ENCODE measurements around the gene HAGH. TPM values are rescaled to one million over a fixed set of nuclear protein-coding genes. Genes with fewer than 3 reads are reported as not detected.

The HAGH gene
- total and polyA plus RNA-seq, 10 of the 15 experiments (the other 5 are each of a cell fraction or from before 2014, with no cell fraction given), result 2.0 to 50.1 (median 22.4) TPM

- Histone ChIP-seq H2AFZ (ENCODE audit: control insufficient read depth, low read depth, low read length) (no peak overlapping the region), H3K36me3 (ENCODE audit: control insufficient read depth in 2 of 2, insufficient read depth in 2 of 2, low read length in 1 of 2) (peaks cover 0 to 1% of the 10 kb centered on the region in 2 experiments; a peak in 3 of 4 replicates), H3K4me1 (ENCODE audit: control insufficient read depth, insufficient read depth, low read length) (no peaks in the 10 kb centered on the region), H3K4me2 (ENCODE audit: control insufficient read depth, insufficient read depth) (no peak overlapping the region), H4K20me1 (ENCODE audit: control insufficient read depth, insufficient read depth) (no peaks in the 10 kb centered on the region), H3K27ac (ENCODE audit: control insufficient read depth, insufficient read depth) (no peak overlapping the region), H3K27me3 (replicated peaks in 1 of 2; ENCODE audit: control insufficient read depth in 2 of 2, insufficient read depth in 2 of 2, low read length in 1 of 2) (no peaks in the 10 kb centered on the region), H3K79me2 (ENCODE audit: control insufficient read depth, insufficient read depth, low read length) (no peaks in the 10 kb centered on the region), H3K9me3 (replicated peaks; ENCODE audit: control insufficient read depth, insufficient read depth, low read length) (no peaks in the 10 kb centered on the region; the same call in 2 of the 3 replicates), H3K4me3 (no peak overlapping the region), H3K9ac (ENCODE audit: control insufficient read depth, insufficient read depth, low read length) (no peak overlapping the region)
- TF ChIP-seq TCF3 (IDR thresholded peaks at IDR 0.05; ENCODE audit: borderline replicate concordance, insufficient read depth, low read depth, low read length) (no peak), WRNIP1 (IDR thresholded peaks at IDR 0.05; ENCODE audit: borderline replicate concordance, low read depth, low read length) (no peak), RFX5 (IDR thresholded peaks at IDR 0.05; ENCODE audit: low read depth, low read length) (no peak), HDGF (IDR thresholded peaks at IDR 0.05) (no peak), RELB (IDR thresholded peaks at IDR 0.05; ENCODE audit: low read depth) (no peak), MEF2B (IDR thresholded peaks at IDR 0.05; ENCODE audit: partially characterized antibody, poor library complexity, severe bottlenecking) (no peak), EGR1 (IDR thresholded peaks at IDR 0.05; ENCODE audit: borderline replicate concordance in 1 of 2, low read depth in 2 of 2, low read length in 2 of 2) (no peak), SMC3 (IDR thresholded peaks at IDR 0.05; ENCODE audit: borderline replicate concordance, low read length) (no peak), BHLHE40 (IDR thresholded peaks at IDR 0.05; ENCODE audit: borderline replicate concordance in 1 of 2, low read depth in 2 of 2, low read length in 1 of 2) (no peak)
- BruUV-seq (replicated peaks), result no TSS peak
- WGBS (ENCODE audit: insufficient coverage, insufficient replicate concordance, low lambda C conversion rate, missing lambda C conversion rate), result 87% methylated on average over 16 of the region's 16 CpGs
- FAIRE-seq, result no peak
- SMC1A ChIA-PET (ENCODE audit: uncharacterized antibody, unreplicated experiment), result no interaction called here
- RAD21 ChIA-PET (ENCODE audit: unreplicated experiment), result no interaction called here
- no peak for ATAC-seq
- in situ Hi-C loops (cut with MboI), result no loop called here
- CTCF ChIA-PET, result no interaction called here
- POLR2A ChIA-PET, result no interaction called here
- intact Hi-C loops (cut with micrococcal nuclease; ENCODE audit: unreplicated experiment), result no loop called here
- DNase-seq (ENCODE audit: low read depth, low spot score), result no peak
These were observed 16.5 kb downstream of the HAGH start for GRCh38 chr16:1810106-1810505.
